OCI-LY3 (cell line): Measurements from ENCODE around the gene SLC25A18.

Source experiments
- EZH2phosphoT487 ChIP-seq: fragments of 200-600 bp; shearing (Covaris generic); IDR thresholded peaks from 2 replicates; pipeline ENCODE4 v1.6.1; 2018; ENCODE audit warnings: antibody characterized with exemption, mixed run types, low read depth
- TF ChIP-seq, protein P1 (sequence below): fragments of 200-600, 300-600 bp; sonication (generic); IDR thresholded peaks from 2 replicates; pipeline ENCODE4 v1.5.1; 2014; ENCODE audit warnings: antibody characterized with exemption, low read length, low read depth

DNA sequence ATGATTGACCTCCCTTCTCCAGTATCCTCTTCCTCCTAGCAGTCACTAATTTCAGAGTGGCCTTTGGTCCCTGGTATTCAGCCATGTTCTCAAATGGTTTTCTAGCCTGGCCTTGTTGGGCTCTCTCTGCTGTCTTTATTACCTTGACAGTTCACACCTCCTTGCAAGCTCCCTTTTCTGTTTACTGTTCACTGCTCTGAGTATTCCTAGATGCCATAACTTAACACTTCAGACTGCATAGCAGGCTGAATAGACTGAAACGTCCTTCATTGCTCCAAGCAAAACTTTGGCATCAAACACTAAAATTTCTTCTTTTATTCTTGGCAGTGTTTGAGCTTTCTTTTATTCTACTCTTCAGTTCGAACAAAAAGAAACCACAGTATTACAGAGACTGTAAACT lies 49.7 kb upstream of the SLC25A18 start:
- no peak for TF ChIP-seq EZH2phosphoT487
- TF ChIP-seq, protein P1, sequence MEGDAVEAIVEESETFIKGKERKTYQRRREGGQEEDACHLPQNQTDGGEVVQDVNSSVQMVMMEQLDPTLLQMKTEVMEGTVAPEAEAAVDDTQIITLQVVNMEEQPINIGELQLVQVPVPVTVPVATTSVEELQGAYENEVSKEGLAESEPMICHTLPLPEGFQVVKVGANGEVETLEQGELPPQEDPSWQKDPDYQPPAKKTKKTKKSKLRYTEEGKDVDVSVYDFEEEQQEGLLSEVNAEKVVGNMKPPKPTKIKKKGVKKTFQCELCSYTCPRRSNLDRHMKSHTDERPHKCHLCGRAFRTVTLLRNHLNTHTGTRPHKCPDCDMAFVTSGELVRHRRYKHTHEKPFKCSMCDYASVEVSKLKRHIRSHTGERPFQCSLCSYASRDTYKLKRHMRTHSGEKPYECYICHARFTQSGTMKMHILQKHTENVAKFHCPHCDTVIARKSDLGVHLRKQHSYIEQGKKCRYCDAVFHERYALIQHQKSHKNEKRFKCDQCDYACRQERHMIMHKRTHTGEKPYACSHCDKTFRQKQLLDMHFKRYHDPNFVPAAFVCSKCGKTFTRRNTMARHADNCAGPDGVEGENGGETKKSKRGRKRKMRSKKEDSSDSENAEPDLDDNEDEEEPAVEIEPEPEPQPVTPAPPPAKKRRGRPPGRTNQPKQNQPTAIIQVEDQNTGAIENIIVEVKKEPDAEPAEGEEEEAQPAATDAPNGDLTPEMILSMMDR: no peak
